ENCODE results near the gene DRD3.

DNA sequence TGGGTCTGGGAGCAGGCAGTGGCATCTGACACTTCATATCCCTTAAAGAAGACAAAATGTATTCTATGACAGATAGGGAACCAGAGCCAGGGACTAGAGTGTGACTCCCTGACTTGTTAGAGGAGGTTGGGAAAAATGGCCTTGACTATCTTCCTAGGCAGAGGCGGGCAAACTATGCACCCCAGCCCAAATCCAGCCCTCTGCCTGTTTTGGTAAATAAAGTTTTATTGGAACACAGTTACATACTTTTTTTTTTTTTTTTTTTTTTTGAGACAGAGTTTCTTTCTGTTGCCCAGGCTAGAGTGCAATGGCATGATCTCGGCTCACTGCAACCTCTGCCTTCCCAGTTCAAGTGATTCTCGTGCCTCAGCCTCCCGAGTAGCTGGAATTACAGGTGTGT lies 75.0 kb downstream of the DRD3 start:
- TF ChIP-seq, protein P1, sequence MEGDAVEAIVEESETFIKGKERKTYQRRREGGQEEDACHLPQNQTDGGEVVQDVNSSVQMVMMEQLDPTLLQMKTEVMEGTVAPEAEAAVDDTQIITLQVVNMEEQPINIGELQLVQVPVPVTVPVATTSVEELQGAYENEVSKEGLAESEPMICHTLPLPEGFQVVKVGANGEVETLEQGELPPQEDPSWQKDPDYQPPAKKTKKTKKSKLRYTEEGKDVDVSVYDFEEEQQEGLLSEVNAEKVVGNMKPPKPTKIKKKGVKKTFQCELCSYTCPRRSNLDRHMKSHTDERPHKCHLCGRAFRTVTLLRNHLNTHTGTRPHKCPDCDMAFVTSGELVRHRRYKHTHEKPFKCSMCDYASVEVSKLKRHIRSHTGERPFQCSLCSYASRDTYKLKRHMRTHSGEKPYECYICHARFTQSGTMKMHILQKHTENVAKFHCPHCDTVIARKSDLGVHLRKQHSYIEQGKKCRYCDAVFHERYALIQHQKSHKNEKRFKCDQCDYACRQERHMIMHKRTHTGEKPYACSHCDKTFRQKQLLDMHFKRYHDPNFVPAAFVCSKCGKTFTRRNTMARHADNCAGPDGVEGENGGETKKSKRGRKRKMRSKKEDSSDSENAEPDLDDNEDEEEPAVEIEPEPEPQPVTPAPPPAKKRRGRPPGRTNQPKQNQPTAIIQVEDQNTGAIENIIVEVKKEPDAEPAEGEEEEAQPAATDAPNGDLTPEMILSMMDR (IDR thresholded peaks at IDR 0.05), result no peak
- no peak for TF ChIP-seq EZH2 (IDR thresholded peaks at IDR 0.05)
- TF ChIP-seq EZH2phosphoT487 (IDR thresholded peaks at IDR 0.05), result no peak

All from neural progenitor cell (in vitro differentiated cells).